ENCODE measurements around the gene GPC3. TPM values are rescaled to one million over a fixed set of nuclear protein-coding genes. Genes with fewer than 3 reads are reported as not detected.
"Not testable (repeated sequence)": the region's sequence is repeated elsewhere in the genome, so short reads cannot be mapped to it uniquely, and the experiment has no call there.

Gene GPC3
- total RNA-seq, 1 donor from 2014 or later = 30.4 TPM

DNA sequence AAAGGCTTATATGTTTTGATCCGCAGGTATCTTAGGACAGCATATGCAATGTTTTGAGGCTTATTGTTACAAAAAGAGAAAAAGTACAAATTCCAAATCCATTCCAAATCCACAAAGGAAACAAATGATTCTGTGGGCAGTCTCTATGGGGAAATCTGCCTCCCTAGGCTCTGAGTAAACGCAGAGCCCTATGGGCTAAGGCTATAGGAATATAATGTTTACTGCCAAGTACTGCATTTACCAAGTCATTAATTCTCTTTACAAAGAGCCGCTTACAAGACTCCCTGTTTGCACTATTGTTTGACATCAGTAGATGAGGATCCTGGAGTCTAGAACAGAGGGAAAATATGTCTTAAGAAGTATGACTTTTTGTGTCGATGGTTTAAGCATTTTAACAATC, 357.7 kb downstream of the GPC3 start:
- H3K4me1 Mint-ChIP-seq = no peaks in the 10 kb centered on the region
- H3K27me3 Mint-ChIP-seq (ENCODE audit: low read depth) = no peaks in the 10 kb centered on the region
- no peak overlapping the region for H3K27ac Mint-ChIP-seq (ENCODE audit: unreplicated experiment)
- DNase-seq (ENCODE audit: low read depth, low spot score) = no peak
- peaks cover 7% of the 10 kb centered on the region for H3K9me3 Mint-ChIP-seq
- TF ChIP-seq, protein P1, sequence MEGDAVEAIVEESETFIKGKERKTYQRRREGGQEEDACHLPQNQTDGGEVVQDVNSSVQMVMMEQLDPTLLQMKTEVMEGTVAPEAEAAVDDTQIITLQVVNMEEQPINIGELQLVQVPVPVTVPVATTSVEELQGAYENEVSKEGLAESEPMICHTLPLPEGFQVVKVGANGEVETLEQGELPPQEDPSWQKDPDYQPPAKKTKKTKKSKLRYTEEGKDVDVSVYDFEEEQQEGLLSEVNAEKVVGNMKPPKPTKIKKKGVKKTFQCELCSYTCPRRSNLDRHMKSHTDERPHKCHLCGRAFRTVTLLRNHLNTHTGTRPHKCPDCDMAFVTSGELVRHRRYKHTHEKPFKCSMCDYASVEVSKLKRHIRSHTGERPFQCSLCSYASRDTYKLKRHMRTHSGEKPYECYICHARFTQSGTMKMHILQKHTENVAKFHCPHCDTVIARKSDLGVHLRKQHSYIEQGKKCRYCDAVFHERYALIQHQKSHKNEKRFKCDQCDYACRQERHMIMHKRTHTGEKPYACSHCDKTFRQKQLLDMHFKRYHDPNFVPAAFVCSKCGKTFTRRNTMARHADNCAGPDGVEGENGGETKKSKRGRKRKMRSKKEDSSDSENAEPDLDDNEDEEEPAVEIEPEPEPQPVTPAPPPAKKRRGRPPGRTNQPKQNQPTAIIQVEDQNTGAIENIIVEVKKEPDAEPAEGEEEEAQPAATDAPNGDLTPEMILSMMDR (conservative IDR thresholded peaks at IDR 0.05) = no peak
- H3K36me3 Mint-ChIP-seq (ENCODE audit: low read depth) = peaks cover 6% of the 10 kb centered on the region
- H3K4me3 Mint-ChIP-seq = no peak overlapping the region

DNA sequence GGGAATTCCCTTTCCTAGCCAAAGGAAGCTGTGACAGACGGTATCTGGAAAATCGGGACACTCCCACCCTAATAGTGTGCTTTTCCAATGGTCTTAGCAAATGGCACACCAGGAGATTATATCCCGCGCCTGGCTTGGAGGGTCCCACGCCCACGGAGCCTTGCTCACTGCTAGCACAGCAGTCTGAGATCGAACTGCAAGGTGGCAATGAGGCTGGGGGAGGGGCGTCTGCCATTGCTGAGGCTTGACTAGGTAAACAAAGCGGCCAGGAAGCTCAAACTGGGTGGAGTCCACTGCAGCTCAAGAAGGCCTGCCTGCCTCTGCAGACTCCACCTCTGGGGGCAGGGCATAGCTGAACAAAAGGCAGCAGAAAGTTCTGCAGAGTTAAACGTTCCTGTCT, 364.0 kb downstream of the GPC3 start:
- Mint-ChIP-seq H3K9me3 (peaks cover 17% of the 10 kb centered on the region), H3K36me3 (ENCODE audit: low read depth) (peaks cover 13% of the 10 kb centered on the region)
- H3K4me1 Mint-ChIP-seq; H3K27me3 Mint-ChIP-seq (ENCODE audit: low read depth); H3K27ac Mint-ChIP-seq (ENCODE audit: unreplicated experiment); DNase-seq (ENCODE audit: low read depth, low spot score); H3K4me3 Mint-ChIP-seq: not testable (repeated sequence)

DNA sequence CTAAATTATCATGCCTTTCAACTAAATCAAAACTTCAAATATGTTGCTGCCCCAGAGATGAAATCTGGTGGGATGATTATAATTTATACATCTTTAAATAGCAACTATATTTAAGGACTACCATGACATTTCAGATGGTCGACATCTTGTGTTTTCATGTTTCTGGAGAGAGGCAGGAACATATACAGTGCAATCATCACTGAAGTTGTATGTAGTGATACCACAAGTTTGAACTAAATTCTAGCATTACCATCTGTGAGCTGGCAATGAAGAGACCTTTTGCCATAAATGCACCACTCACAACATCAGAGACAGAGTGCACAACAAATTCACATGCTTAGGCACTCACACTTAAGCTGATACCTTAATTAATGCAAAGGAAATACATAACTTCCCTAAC, 373.7 kb downstream of the GPC3 start:
- TF ChIP-seq, protein P1 (conservative IDR thresholded peaks at IDR 0.05) = no peak

DNA sequence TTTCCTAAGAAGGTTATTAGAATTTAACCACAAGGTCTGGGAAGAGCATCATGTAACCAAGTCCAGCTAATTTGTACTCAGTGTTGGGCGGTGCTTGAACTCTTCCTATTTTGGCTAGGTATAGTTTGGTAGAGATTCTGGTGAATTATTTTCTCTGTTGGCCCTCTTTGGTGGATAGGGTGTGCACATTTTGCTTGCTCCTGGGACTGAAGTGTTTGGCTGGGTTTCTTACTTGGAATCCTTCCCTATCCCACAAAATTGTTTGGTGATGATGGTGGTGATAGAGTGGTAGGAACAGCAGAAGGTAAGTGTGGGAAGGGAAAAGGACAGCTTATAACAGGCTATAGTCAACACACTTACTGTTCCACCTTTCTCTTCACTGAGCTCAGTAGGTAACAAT, 375.3 kb downstream of the GPC3 start:
- TF ChIP-seq, protein P1 (conservative IDR thresholded peaks at IDR 0.05) = no peak
- no peak for DNase-seq (ENCODE audit: low read depth, low spot score)
- no peaks in the 10 kb centered on the region for H3K4me1 Mint-ChIP-seq
- H3K27ac Mint-ChIP-seq (ENCODE audit: unreplicated experiment) = no peak overlapping the region
- peaks cover 12% of the 10 kb centered on the region for H3K36me3 Mint-ChIP-seq (ENCODE audit: low read depth)
- peaks cover 12% of the 10 kb centered on the region for H3K9me3 Mint-ChIP-seq
- H3K4me3 Mint-ChIP-seq = no peak overlapping the region
- no peaks in the 10 kb centered on the region for H3K27me3 Mint-ChIP-seq (ENCODE audit: low read depth)

More for the DNA sequence above, 373.7 kb downstream of the GPC3 start:
- DNase-seq (ENCODE audit: low read depth, low spot score) = no peak
- no peak overlapping the region for H3K27ac Mint-ChIP-seq (ENCODE audit: unreplicated experiment)
- no peaks in the 10 kb centered on the region for H3K4me1 Mint-ChIP-seq
- no peak overlapping the region for H3K4me3 Mint-ChIP-seq
- peaks cover 14% of the 10 kb centered on the region for H3K9me3 Mint-ChIP-seq
- peaks cover 12% of the 10 kb centered on the region for H3K36me3 Mint-ChIP-seq (ENCODE audit: low read depth)
- H3K27me3 Mint-ChIP-seq (ENCODE audit: low read depth) = no peaks in the 10 kb centered on the region

DNA sequence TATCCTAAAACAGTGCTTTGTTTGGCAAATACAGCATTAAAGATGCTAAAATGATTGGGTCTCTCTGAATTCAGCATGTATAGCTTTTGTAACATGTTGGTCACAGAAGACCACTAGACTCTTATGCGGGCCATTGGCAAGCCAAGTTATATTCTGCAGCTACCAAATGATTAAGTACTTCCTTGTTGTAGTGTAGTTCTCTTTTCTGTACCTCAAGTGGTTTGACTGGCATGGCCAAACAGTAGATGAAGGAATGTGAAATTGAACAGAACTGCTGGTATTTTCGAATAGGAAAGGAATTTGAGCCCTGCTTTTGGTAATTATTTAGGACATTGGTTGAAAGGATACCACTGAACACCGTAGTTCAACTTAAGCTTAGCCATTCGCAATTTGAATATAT, 376.2 kb downstream of the GPC3 start:
- Mint-ChIP-seq H3K27me3 (ENCODE audit: low read depth) (no peaks in the 10 kb centered on the region), H3K9me3 (peaks cover 5% of the 10 kb centered on the region), H3K4me1 (no peaks in the 10 kb centered on the region), H3K4me3 (no peak overlapping the region), H3K36me3 (ENCODE audit: low read depth) (peaks cover 5% of the 10 kb centered on the region), H3K27ac (ENCODE audit: unreplicated experiment) (no peak overlapping the region)
- TF ChIP-seq, protein P1 (conservative IDR thresholded peaks at IDR 0.05) = no peak
- DNase-seq (ENCODE audit: low read depth, low spot score) = no peak

DNA sequence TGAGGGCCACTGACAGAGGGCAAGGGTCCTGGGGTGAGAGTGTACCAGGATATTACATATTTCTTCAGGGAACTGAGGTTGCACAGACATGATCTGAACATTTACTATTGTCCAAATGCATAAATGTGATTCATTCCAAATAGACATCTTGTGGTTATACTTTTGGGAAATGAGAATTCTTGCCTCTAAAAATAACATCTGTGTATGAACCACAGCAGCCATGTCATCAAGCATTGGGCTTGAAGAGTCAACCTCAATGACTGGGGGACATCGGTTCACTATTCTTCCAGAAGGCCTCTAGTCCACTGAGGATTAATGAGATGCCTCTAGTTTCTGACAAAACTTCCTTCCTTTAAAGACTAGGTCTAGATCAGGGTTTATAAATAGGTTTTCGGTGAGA, 377.0 kb downstream of the GPC3 start:
- no peaks in the 10 kb centered on the region for H3K9me3 Mint-ChIP-seq
- no peak overlapping the region for H3K27ac Mint-ChIP-seq (ENCODE audit: unreplicated experiment)
- no peaks in the 10 kb centered on the region for H3K36me3 Mint-ChIP-seq (ENCODE audit: low read depth)
- TF ChIP-seq, protein P1 (conservative IDR thresholded peaks at IDR 0.05) = no peak
- DNase-seq (ENCODE audit: low read depth, low spot score) = no peak
- no peaks in the 10 kb centered on the region for H3K4me1 Mint-ChIP-seq
- H3K4me3 Mint-ChIP-seq = no peak overlapping the region
- no peaks in the 10 kb centered on the region for H3K27me3 Mint-ChIP-seq (ENCODE audit: low read depth)
